Endothelial cell of umbilical vein (primary cell): Measurements from ENCODE around the gene ATG5.

Source experiments
- CTCF ChIP-seq, 2 donors: IDR thresholded peaks; 1 replicate in 1 of 2; 2 replicates in 1 of 2; pipeline ENCODE4 v1.5.1; 2011; ENCODE audit warnings: low read length in 2 of 2, mild to moderate bottlenecking in 2 of 2, moderate library complexity in 2 of 2, control low read depth in 1 of 2, inconsistent platforms in 1 of 2, low read depth in 1 of 2; ENCODE audit not compliant: insufficient read depth in 1 of 2; ENCODE audit errors: extremely low read depth in 1 of 2
- EZH2 ChIP-seq: IDR thresholded peaks from 2 replicates; pipeline ENCODE4 v1.6.1; 2012; ENCODE audit warnings: borderline replicate concordance, low read depth, mild to moderate bottlenecking, moderate library complexity, low read length, inconsistent platforms; ENCODE audit not compliant: severe bottlenecking
- FOS ChIP-seq: IDR thresholded peaks from 2 replicates; pipeline ENCODE4 v1.6.1; 2011; ENCODE audit warnings: mild to moderate bottlenecking, low read length, moderate library complexity, borderline replicate concordance; ENCODE audit not compliant: insufficient read depth
- JUN ChIP-seq: IDR thresholded peaks from 2 replicates; pipeline ENCODE4 v1.6.1; 2011; ENCODE audit warnings: borderline replicate concordance, low read depth; ENCODE audit not compliant: insufficient read length, insufficient read depth
- MYC ChIP-seq: IDR thresholded peaks from one replicate; pipeline ENCODE4 v1.6.1; 2011; ENCODE audit warnings: mild to moderate bottlenecking, low read depth, low read length
- POLR2A ChIP-seq: IDR thresholded peaks from 2 replicates; pipeline ENCODE4 v1.6.1; 2012; ENCODE audit warnings: low read depth, mild to moderate bottlenecking, control low read depth, low read length
- POLR2AphosphoS5 ChIP-seq: IDR thresholded peaks from 2 replicates; pipeline ENCODE4 v1.6.1; 2012; ENCODE audit warnings: low read depth, mild to moderate bottlenecking, control low read depth, low read length, moderate library complexity; ENCODE audit not compliant: insufficient read depth
- TF ChIP-seq, protein P1 (sequence below): IDR thresholded peaks from 2 replicates; pipeline ENCODE4 v1.6.1; 2011; ENCODE audit not compliant: insufficient read depth, insufficient read length

- TF ChIP-seq POLR2AphosphoS5 (no peak), CTCF (IDR thresholded peaks at IDR 0.05; ENCODE audit: extremely low read depth in 1 of 2, insufficient read depth in 1 of 2, low read depth in 1 of 2, low read length in 2 of 2) (no peak), POLR2A (no peak), EZH2 (no peak), MYC (no peak), FOS (no peak), JUN (no peak)
- TF ChIP-seq, protein P1, sequence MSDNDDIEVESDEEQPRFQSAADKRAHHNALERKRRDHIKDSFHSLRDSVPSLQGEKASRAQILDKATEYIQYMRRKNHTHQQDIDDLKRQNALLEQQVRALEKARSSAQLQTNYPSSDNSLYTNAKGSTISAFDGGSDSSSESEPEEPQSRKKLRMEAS: no peak
Observed at GRCh38 chr6:106226676-106227075, 98.9 kb downstream of the ATG5 start.
